G401 (cell line): ENCODE measurements around the gene CT45A10. TPM values are rescaled to one million over a fixed set of nuclear protein-coding genes. Genes with fewer than 3 reads are reported as not detected.
"Not testable (repeated sequence)": the region's sequence is repeated elsewhere in the genome, so short reads cannot be mapped to it uniquely, and the experiment has no call there.

Experiments
- DNase-seq: peaks from one replicate; pipeline ENCODE4 v3.0.0-alpha.2; 2015; ENCODE audit warnings: low spot score
- in situ Hi-C: cut with HindIII; loops from 2 replicates; pipeline ENCODE4 v1.10.0; 2016; ENCODE audit warnings: low sequenced_read_pairs, mixed read lengths
- total RNA-seq: library from RNA; depleted of rRNA; stranded (reverse); fragments of >200 nt; shearing (Covaris generic); gene quantifications from 2 replicates; pipeline ENCODE4 v1.2.3, GENCODE V29; 2014; rRNA removed

The CT45A10 gene
- total RNA-seq: not detected in 2 replicates

- in situ Hi-C loops: no loop called here
- DNase-seq: no peak
These were observed at the start of gene CT45A10, which contains the start of gene SAGE1 for GRCh38 chrX:135893294-135893817. Gene CT45A10, minus strand, starts transcription at chrX:135893444. Its CDS starts 8,100 bp downstream, at chrX:135885344. Gene SAGE1, plus strand, starts transcription at chrX:135893716. Its CDS starts 2,527 bp downstream, at chrX:135896243.

- in situ Hi-C loops: no loop called here
- DNase-seq: peak; percentile 64
These were observed 38.6 kb upstream of the CT45A10 start for GRCh38 chrX:135931644-135932487.

GRCh38 chrX:135927897-135928296, 34.7 kb upstream of the CT45A10 start:
- no peak for DNase-seq
- in situ Hi-C loops: no loop called here

- no peak for DNase-seq
- in situ Hi-C loops: no loop called here
These were observed 30.1 kb upstream of the CT45A10 start for GRCh38 chrX:135923353-135923752.

GRCh38 chrX:135920516-135920915, 27.3 kb upstream of the CT45A10 start:
- DNase-seq, in situ Hi-C loops: not testable (repeated sequence)

GRCh38 chrX:135914404-135914803, 21.2 kb upstream of the CT45A10 start:
- in situ Hi-C loops: no loop called here
- peak; percentile 85 for DNase-seq

GRCh38 chrX:135910251-135910650, 17.0 kb upstream of the CT45A10 start:
- no peak for DNase-seq
- in situ Hi-C loops: no loop called here

GRCh38 chrX:135892781-135893180, 463 bp downstream of the CT45A10 start:
- in situ Hi-C loops: no loop called here
- no peak for DNase-seq

- in situ Hi-C loops: no loop called here
These were observed 3.1 kb downstream of the CT45A10 start for GRCh38 chrX:135890087-135890585.

GRCh38 chrX:135888976-135889375, 4.3 kb downstream of the CT45A10 start:
- DNase-seq, in situ Hi-C loops: not testable (repeated sequence)

More at GRCh38 chrX:135890087-135890585, 3.1 kb downstream of the CT45A10 start:
- no peak for DNase-seq

- DNase-seq, in situ Hi-C loops: not testable (repeated sequence)
These were observed 5.0 kb downstream of the CT45A10 start for GRCh38 chrX:135888230-135888629.

GRCh38 chrX:135882741-135883140, 10.5 kb downstream of the CT45A10 start:
- in situ Hi-C loops, DNase-seq: not testable (repeated sequence)

GRCh38 chrX:135871712-135872111, 21.5 kb downstream of the CT45A10 start, which contains the start of gene CT45A9:
Gene CT45A9, minus strand, starts transcription at chrX:135871812. Its CDS starts 3,751 bp downstream, at chrX:135868061.
- DNase-seq, in situ Hi-C loops: not testable (repeated sequence)

- DNase-seq, in situ Hi-C loops: not testable (repeated sequence)
These were observed 38.8 kb downstream of the CT45A10 start, which contains the start of gene CT45A8 for GRCh38 chrX:135854438-135854837. Gene CT45A8, minus strand, starts transcription at chrX:135854538. Its CDS starts 3,755 bp downstream, at chrX:135850783.

GRCh38 chrX:135837180-135837579, 56.1 kb downstream of the CT45A10 start, which contains the start of gene CT45A7:
Gene CT45A7, minus strand, starts transcription at chrX:135837280. Its CDS starts 3,747 bp downstream, at chrX:135833533.
- in situ Hi-C loops, DNase-seq: not testable (repeated sequence)

Other genes with a start within 250 kb of the CT45A10 start
- not detected in 2 replicates for gene CT45A1, start 179.8 kb downstream of the CT45A10 start, total RNA-seq
- 1.7 TPM in 1 of 2 replicates, not detected in the other for gene CT45A3, start 125.3 kb downstream of the CT45A10 start, total RNA-seq
- 0.61 TPM in 1 of 2 replicates, not detected in the other for gene CT45A5, start 107.9 kb downstream of the CT45A10 start, total RNA-seq
- not detected in 2 replicates for gene CT45A6, start 90.7 kb downstream of the CT45A10 start, total RNA-seq
- gene CT45A2, start 73.4 kb downstream of the CT45A10 start, total RNA-seq: not detected in 2 replicates
- not detected in 2 replicates for gene CT45A7, start 56.2 kb downstream of the CT45A10 start, total RNA-seq
- gene CT45A8, start 38.9 kb downstream of the CT45A10 start, total RNA-seq: not detected in 2 replicates
- gene CT45A9, start 21.6 kb downstream of the CT45A10 start, total RNA-seq: not detected in 2 replicates
- not detected in 2 replicates for gene SAGE1, start 272 bp upstream of the CT45A10 start, total RNA-seq
- 16.6 and 21.1 TPM in 2 replicates for gene MMGT1, start 80.5 kb upstream of the CT45A10 start, total RNA-seq
- 5.5 and 6.4 TPM in 2 replicates for gene SLC9A6, start 92.0 kb upstream of the CT45A10 start, total RNA-seq